DMS53 treated with DMSO at 0.1 percent for 48 hours (cell line): ENCODE data around the gene DENND1B.

ENCODE experiments used
- DNase-seq: peaks from one replicate; lab custom pipeline; 2025; ENCODE audit not compliant: unreplicated experiment; lab: John Stamatoyannopoulos, UW

Gene DENND1B

GRCh38 chr1:197686702-197687355, 88.5 kb downstream of the DENND1B start:
- no peak for DNase-seq

GRCh38 chr1:197686231-197686630, 89.0 kb downstream of the DENND1B start:
- no peak for DNase-seq

- DNase-seq = no peak
These were observed 89.5 kb downstream of the DENND1B start for GRCh38 chr1:197685785-197686184.

- no peak for DNase-seq
These were observed 91.3 kb downstream of the DENND1B start for GRCh38 chr1:197683895-197684553.

- no peak for DNase-seq
These were observed 92.0 kb downstream of the DENND1B start for GRCh38 chr1:197683280-197683679.

- DNase-seq = no peak
These were observed 95.0 kb downstream of the DENND1B start for GRCh38 chr1:197680311-197680710.

GRCh38 chr1:197677752-197678295, 97.5 kb downstream of the DENND1B start:
- no peak for DNase-seq

- DNase-seq = no peak
These were observed 98.0 kb downstream of the DENND1B start for GRCh38 chr1:197677313-197677712.

GRCh38 chr1:197675583-197676208, 99.6 kb downstream of the DENND1B start:
- no peak for DNase-seq

- no peak for DNase-seq
These were observed 101.0 kb downstream of the DENND1B start for GRCh38 chr1:197674286-197674685.

- no peak for DNase-seq
These were observed 102.0 kb downstream of the DENND1B start for GRCh38 chr1:197673292-197673691.

- no peak for DNase-seq
These were observed 102.9 kb downstream of the DENND1B start for GRCh38 chr1:197672347-197672746.

GRCh38 chr1:197671920-197672319, 103.4 kb downstream of the DENND1B start:
- no peak for DNase-seq

- no peak for DNase-seq
These were observed 104.1 kb downstream of the DENND1B start for GRCh38 chr1:197671140-197671539.

GRCh38 chr1:197666769-197667285, 108.5 kb downstream of the DENND1B start:
- no peak for DNase-seq

GRCh38 chr1:197664391-197664790, 110.9 kb downstream of the DENND1B start:
- DNase-seq = no peak

GRCh38 chr1:197663162-197663953, 111.9 kb downstream of the DENND1B start:
- DNase-seq = no peak

GRCh38 chr1:197660389-197660788, 114.9 kb downstream of the DENND1B start:
- DNase-seq = no peak

GRCh38 chr1:197659171-197659570, 116.1 kb downstream of the DENND1B start:
- DNase-seq = no peak

GRCh38 chr1:197649188-197649587, 126.1 kb downstream of the DENND1B start:
- DNase-seq = no peak

GRCh38 chr1:197638316-197638715, 137.0 kb downstream of the DENND1B start:
- DNase-seq = no peak
